Measurements from ENCODE around the gene ITGB1. TPM values are rescaled to one million over a fixed set of nuclear protein-coding genes. Genes with fewer than 3 reads are reported as not detected.

Gene ITGB1
- total and polyA plus RNA-seq, 2 experiments from 2014 or later = 317 to 439 TPM

DNA sequence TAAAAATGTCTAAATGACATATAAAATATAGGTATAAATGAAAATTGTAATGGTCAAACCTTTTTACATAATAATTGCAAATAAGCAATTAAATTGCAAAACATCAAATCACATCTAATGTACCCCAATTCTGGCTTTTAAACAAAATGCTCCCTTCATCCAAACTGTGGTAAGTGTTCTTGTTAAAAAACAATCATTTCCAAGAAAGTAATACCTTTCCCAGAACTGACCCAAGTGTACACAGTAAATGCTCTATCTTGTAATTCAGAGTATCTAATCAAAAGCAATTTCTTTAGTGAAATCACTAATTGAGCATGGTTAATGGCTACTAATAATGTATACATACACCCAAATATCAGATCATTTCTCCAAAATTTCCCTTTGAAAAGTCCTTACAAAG is 28.0 kb downstream of the ITGB1 start (continued):
- TF ChIP-seq, protein P1, sequence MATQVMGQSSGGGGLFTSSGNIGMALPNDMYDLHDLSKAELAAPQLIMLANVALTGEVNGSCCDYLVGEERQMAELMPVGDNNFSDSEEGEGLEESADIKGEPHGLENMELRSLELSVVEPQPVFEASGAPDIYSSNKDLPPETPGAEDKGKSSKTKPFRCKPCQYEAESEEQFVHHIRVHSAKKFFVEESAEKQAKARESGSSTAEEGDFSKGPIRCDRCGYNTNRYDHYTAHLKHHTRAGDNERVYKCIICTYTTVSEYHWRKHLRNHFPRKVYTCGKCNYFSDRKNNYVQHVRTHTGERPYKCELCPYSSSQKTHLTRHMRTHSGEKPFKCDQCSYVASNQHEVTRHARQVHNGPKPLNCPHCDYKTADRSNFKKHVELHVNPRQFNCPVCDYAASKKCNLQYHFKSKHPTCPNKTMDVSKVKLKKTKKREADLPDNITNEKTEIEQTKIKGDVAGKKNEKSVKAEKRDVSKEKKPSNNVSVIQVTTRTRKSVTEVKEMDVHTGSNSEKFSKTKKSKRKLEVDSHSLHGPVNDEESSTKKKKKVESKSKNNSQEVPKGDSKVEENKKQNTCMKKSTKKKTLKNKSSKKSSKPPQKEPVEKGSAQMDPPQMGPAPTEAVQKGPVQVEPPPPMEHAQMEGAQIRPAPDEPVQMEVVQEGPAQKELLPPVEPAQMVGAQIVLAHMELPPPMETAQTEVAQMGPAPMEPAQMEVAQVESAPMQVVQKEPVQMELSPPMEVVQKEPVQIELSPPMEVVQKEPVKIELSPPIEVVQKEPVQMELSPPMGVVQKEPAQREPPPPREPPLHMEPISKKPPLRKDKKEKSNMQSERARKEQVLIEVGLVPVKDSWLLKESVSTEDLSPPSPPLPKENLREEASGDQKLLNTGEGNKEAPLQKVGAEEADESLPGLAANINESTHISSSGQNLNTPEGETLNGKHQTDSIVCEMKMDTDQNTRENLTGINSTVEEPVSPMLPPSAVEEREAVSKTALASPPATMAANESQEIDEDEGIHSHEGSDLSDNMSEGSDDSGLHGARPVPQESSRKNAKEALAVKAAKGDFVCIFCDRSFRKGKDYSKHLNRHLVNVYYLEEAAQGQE (IDR thresholded peaks at IDR 0.05; ENCODE audit: unreplicated experiment) = no peak
- no peak for TF ChIP-seq CREB1 (CRISPR knock-in tag; IDR thresholded peaks at IDR 0.05; ENCODE audit: low read depth)
- no peak for TF ChIP-seq STAT1 (IDR thresholded peaks at IDR 0.05; ENCODE audit: unreplicated experiment)
- TF ChIP-seq, protein P2, sequence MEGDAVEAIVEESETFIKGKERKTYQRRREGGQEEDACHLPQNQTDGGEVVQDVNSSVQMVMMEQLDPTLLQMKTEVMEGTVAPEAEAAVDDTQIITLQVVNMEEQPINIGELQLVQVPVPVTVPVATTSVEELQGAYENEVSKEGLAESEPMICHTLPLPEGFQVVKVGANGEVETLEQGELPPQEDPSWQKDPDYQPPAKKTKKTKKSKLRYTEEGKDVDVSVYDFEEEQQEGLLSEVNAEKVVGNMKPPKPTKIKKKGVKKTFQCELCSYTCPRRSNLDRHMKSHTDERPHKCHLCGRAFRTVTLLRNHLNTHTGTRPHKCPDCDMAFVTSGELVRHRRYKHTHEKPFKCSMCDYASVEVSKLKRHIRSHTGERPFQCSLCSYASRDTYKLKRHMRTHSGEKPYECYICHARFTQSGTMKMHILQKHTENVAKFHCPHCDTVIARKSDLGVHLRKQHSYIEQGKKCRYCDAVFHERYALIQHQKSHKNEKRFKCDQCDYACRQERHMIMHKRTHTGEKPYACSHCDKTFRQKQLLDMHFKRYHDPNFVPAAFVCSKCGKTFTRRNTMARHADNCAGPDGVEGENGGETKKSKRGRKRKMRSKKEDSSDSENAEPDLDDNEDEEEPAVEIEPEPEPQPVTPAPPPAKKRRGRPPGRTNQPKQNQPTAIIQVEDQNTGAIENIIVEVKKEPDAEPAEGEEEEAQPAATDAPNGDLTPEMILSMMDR (conservative IDR thresholded peaks at IDR 0.05; ENCODE audit: low read depth in 2 of 2) = no peak
- TF ChIP-seq ZNF114 (CRISPR knock-in tag; IDR thresholded peaks at IDR 0.05) = no peak
- no peak for TF ChIP-seq ZNF331 (CRISPR knock-in tag; IDR thresholded peaks at IDR 0.05; ENCODE audit: low read depth)

DNA sequence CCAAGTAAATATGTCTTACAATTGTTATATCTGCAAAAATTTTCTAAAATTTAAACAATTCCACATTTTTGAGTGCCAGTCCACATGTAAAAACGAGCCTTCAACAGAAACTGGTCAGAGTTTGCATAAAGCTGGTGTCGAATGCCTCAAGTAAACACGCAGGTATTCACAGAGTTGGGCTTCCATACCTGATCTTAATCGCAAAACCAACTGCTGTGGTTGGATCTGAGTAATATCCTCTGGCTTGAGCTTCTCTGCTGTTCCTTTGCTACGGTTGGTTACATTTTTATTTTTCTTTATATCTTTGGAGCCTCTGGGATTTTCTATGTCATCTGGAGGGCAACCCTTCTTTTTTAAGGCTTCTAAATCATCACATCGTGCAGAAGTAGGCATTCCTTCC is 28.4 kb downstream of the ITGB1 start:
- Histone ChIP-seq H3K27ac (ENCODE audit: low read depth) (no peak overlapping the region), H3K36me3 (ENCODE audit: insufficient read depth) (peaks cover 46% of the 10 kb centered on the region)
- H3K27me3 Mint-ChIP-seq (ENCODE audit: insufficient read depth, low read depth, poor library complexity) = peaks cover 2% of the 10 kb centered on the region
- TF ChIP-seq NANOG (IDR thresholded peaks at IDR 0.05; ENCODE audit: borderline replicate concordance) (no peak), EZH2 (IDR thresholded peaks at IDR 0.05; ENCODE audit: low read depth, unreplicated experiment) (no peak), EZH2phosphoT487 (IDR thresholded peaks at IDR 0.05; ENCODE audit: unreplicated experiment) (no peak), STAT1 (IDR thresholded peaks at IDR 0.05; ENCODE audit: unreplicated experiment) (no peak), ZNF114 (CRISPR knock-in tag; IDR thresholded peaks at IDR 0.05) (no peak)
- TF ChIP-seq, protein P1 (IDR thresholded peaks at IDR 0.05; ENCODE audit: unreplicated experiment) = no peak
- TF ChIP-seq, protein P3, sequence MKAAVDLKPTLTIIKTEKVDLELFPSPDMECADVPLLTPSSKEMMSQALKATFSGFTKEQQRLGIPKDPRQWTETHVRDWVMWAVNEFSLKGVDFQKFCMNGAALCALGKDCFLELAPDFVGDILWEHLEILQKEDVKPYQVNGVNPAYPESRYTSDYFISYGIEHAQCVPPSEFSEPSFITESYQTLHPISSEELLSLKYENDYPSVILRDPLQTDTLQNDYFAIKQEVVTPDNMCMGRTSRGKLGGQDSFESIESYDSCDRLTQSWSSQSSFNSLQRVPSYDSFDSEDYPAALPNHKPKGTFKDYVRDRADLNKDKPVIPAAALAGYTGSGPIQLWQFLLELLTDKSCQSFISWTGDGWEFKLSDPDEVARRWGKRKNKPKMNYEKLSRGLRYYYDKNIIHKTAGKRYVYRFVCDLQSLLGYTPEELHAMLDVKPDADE (IDR thresholded peaks at IDR 0.05) = no peak

More for the DNA sequence above, 28.4 kb downstream of the ITGB1 start:
- no peaks in the 10 kb centered on the region; the same call in 1 of the 2 replicates for H3F3A ChIP-seq (replicated peaks; ENCODE audit: low read depth)
- H4K20me1 ChIP-seq (replicated peaks; ENCODE audit: insufficient read depth) = peaks cover 3% of the 10 kb centered on the region
- H3K27me3 ChIP-seq (ENCODE audit: insufficient read depth) = no peaks in the 10 kb centered on the region
- Mint-ChIP-seq H3K9me3 (no peaks in the 10 kb centered on the region), H3K27ac (no peak overlapping the region; the same call in 1 of the 2 replicates), H3K36me3 (ENCODE audit: low read depth) (peaks cover 67% of the 10 kb centered on the region), H3K4me3 (no peak overlapping the region), H3K4me1 (peaks cover 2% of the 10 kb centered on the region; the same call in 1 of the 3 replicates)
- H2AFZ ChIP-seq = no peak overlapping the region
- no peak overlapping the region for H3K4me3 ChIP-seq
- DNase-seq (ENCODE audit: low spot score) (no peak), ATAC-seq (no peak)
- no peaks in the 10 kb centered on the region for H3K9me2 ChIP-seq (ENCODE audit: insufficient read depth)
- H3K4me2 ChIP-seq = no peak overlapping the region
- peaks cover 46% of the 10 kb centered on the region for H3K79me2 ChIP-seq (replicated peaks; ENCODE audit: insufficient read depth)
- no peaks in the 10 kb centered on the region for H3K4me1 ChIP-seq (ENCODE audit: insufficient read depth)
